Measurements from ENCODE around the gene SDCBP2.

- TF ChIP-seq GATA3 (IDR thresholded peaks at IDR 0.05; ENCODE audit: low read depth, low read length) (no peak), GATA2 (IDR thresholded peaks at IDR 0.05; ENCODE audit: low read depth, low read length) (no peak)
Measured at GRCh38 chr20:1308702-1309095, 20.2 kb downstream of the SDCBP2 start.
